ENCODE data around the gene PSMA5. TPM values are rescaled to one million over a fixed set of nuclear protein-coding genes. Genes with fewer than 3 reads are reported as not detected.

The PSMA5 gene
- total RNA-seq, 3 donors from 2014 or later = 67.9 to 103 (median 71.0) TPM

DNA sequence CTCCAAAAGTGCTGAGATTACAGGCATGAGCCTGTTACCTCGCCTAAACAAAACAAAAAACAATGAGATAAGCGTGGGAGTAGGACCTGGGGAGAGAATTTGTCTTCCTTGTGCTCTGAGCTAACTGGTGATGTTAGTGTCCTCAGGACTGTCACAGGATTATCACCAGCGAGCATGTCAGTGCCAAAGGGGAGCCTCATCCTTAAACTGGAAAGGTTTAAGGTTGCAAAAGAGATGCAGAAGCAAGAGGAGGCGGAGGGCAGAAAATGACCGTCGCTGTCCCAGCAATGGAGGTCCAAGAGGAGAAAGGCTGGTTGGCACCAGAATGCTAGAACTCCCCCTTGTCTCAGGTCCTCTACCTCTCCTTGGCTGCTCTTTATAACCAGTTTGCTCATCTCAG is 44.0 kb upstream of the PSMA5 start:
- TF ChIP-seq, protein P1, sequence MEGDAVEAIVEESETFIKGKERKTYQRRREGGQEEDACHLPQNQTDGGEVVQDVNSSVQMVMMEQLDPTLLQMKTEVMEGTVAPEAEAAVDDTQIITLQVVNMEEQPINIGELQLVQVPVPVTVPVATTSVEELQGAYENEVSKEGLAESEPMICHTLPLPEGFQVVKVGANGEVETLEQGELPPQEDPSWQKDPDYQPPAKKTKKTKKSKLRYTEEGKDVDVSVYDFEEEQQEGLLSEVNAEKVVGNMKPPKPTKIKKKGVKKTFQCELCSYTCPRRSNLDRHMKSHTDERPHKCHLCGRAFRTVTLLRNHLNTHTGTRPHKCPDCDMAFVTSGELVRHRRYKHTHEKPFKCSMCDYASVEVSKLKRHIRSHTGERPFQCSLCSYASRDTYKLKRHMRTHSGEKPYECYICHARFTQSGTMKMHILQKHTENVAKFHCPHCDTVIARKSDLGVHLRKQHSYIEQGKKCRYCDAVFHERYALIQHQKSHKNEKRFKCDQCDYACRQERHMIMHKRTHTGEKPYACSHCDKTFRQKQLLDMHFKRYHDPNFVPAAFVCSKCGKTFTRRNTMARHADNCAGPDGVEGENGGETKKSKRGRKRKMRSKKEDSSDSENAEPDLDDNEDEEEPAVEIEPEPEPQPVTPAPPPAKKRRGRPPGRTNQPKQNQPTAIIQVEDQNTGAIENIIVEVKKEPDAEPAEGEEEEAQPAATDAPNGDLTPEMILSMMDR (IDR thresholded peaks at IDR 0.05) = no peak
- H3K36me3 ChIP-seq (ENCODE audit: low read depth) = no peaks in the 10 kb centered on the region
- intact Hi-C loops (cut with DNase I, micrococcal nuclease) = no loop called here
- H3K9me3 ChIP-seq = no peaks in the 10 kb centered on the region
- H3K4me1 ChIP-seq (ENCODE audit: low read depth) = peaks cover 7% of the 10 kb centered on the region
- no peak overlapping the region for H3K4me3 ChIP-seq
- no peak for DNase-seq
- ATAC-seq = no peak

DNA sequence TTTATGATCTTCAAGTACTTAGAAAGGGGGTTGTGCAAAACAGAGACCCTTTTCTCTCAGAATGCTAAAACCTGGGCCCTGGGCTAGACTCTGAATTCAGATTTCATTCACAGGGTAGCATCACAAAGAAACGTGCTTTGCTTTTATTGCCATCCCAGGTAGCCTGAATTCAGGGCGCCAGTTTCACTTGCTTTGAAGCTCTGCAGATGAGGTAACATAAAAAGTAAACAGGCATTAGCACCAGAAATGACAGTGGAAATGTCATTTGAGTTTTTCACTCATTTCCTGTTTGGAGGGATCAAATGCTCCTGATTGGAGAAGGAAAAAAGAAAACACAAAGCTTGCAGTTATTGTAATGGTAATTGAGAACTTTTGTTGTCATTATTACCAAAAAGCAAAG is 42.7 kb upstream of the PSMA5 start:
- no peak for DNase-seq
- Histone ChIP-seq H3K4me3 (no peak overlapping the region), H3K36me3 (ENCODE audit: low read depth) (no peaks in the 10 kb centered on the region), H3K9me3 (no peaks in the 10 kb centered on the region), H3K4me1 (ENCODE audit: low read depth) (peaks cover 7% of the 10 kb centered on the region)
- intact Hi-C loops (cut with DNase I, micrococcal nuclease) = no loop called here
- ATAC-seq = no peak
- TF ChIP-seq, protein P1 (IDR thresholded peaks at IDR 0.05) = no peak

DNA sequence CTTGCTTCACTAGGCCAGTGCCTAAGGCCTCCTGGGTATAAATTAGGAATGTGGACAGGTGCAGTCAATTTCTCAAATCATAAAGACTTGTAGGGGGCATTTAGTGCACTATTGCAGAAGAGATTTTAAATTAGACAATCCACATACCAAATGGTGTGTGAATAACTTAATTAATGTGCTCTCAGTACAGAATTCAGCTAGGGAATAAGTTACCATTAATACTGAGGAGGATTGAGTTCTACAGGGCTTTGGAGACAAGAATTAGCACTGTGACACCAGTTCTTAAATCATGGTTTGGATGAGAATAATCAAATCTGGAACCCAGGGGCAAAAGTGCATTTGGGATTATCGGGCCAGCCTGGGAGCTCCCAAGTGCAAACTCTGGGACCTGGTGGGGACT is 41.8 kb upstream of the PSMA5 start:
- ATAC-seq = no peak
- no peak overlapping the region for H3K4me3 ChIP-seq
- intact Hi-C loops (cut with DNase I, micrococcal nuclease) = no loop called here
- DNase-seq = no peak
- no peaks in the 10 kb centered on the region for H3K9me3 ChIP-seq
- H3K36me3 ChIP-seq (ENCODE audit: low read depth) = no peaks in the 10 kb centered on the region
- TF ChIP-seq, protein P1 (IDR thresholded peaks at IDR 0.05) = no peak
- H3K4me1 ChIP-seq (ENCODE audit: low read depth) = peaks cover 7% of the 10 kb centered on the region

DNA sequence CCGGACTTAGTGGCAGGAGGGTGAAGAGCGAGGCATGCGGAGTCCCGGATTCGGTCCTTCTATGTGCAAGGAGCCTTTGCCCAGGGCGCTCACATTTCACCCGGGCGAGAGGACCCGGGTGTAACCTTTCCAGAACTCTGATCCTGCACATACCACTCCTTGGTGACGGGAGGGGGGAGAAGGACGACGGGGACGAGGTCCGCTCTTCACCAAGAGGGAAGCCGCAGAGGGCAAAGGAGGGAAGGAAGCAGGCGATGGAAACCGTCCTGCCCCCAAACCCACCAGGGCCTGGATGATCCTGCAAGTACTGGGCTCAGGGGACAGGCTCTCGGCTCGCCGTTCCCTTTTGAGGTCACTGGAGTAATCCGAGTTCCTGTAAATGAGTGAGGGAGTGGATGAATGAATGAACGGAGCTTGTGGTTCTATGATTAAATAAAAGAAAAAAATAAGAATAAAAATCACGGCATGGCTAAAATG is 41.1 kb upstream of the PSMA5 start:
- DNase-seq (no peak), ATAC-seq (peak; percentile 7)
- intact Hi-C loops (cut with DNase I, micrococcal nuclease) = no loop called here
- TF ChIP-seq, protein P1 (IDR thresholded peaks at IDR 0.05) = no peak
- Histone ChIP-seq H3K36me3 (ENCODE audit: low read depth) (no peaks in the 10 kb centered on the region), H3K4me1 (ENCODE audit: low read depth) (peaks cover 7% of the 10 kb centered on the region), H3K9me3 (no peaks in the 10 kb centered on the region), H3K4me3 (no peak overlapping the region)

DNA sequence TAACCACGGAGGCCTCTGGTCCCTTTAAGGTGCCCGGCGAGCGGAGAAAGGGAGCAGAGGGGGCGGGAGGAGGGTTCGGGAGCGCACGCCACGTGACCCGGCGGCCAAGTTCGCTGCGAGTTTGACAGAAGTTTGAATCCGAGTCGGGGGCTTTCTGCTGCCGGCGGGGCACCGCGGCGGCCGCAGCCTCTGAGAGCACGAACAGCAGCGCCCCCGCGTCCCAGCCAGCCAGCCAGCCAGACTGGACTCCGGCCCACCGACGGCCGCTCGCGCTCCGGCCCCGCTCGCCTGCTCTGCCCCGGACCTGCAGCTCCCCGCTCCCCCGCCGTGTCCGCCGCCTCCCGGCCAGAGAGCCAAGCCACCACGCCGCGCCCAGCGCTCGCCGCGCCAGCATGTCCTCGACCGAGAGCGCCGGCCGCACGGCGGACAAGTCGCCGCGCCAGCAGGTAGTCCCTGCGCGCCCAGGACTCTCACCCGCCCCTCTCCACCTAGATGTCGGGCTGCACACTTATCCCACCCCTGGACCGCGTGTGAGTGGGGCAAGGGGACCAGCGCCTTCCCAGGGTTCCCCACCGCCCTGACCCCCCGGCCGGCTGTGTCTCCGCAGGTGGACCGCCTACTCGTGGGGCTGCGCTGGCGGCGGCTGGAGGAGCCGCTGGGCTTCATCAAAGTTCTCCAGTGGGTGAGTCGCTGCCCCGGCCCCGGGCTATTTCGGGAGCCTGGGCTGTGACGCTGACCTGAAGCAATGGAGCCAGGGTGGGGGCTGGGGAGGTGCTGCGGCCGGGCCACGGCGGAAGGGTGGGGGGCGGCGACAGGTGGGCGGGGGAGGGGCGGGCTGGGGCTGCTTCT is 40.4 kb upstream of the PSMA5 start, which contains the start of gene SYPL2:
SYPL2 (plus strand) TSS at position 95 of the 849 bp plus-strand sequence; CDS start at position 393, 298 bp downstream.
- H3K9me3 ChIP-seq = no peaks in the 10 kb centered on the region
- no peaks in the 10 kb centered on the region for H3K36me3 ChIP-seq (ENCODE audit: low read depth)
- no peak within 1 kb of the TSS for H3K4me3 ChIP-seq
- H3K4me1 ChIP-seq (ENCODE audit: low read depth) = peaks cover 7% of the 10 kb centered on the region
- DNase-seq = peak in 2 of 3 donors; percentile 42 to 48
- intact Hi-C loops (cut with DNase I, micrococcal nuclease) = no loop called here
- peak; percentile 62 for ATAC-seq
- TF ChIP-seq, protein P1 (IDR thresholded peaks at IDR 0.05) = no peak
